GM12878 (cell line): ENCODE measurements around the gene SPOP. TPM values are rescaled to one million over a fixed set of nuclear protein-coding genes. Genes with fewer than 3 reads are reported as not detected.

Source experiments
- ATAC-seq: fragments of 200-7000 bp; cut with Tn5 transposase; 3 replicates; pipeline ENCODE4 v1.9.1; 2020; ENCODE audit warnings: mild to moderate bottlenecking, moderate library complexity
- BruUV-seq: library from RNA; stranded (reverse); fragments of 400-500 nt; replicated peaks from 2 replicates; lab custom pipeline; 2021; lab: Mats Ljungman, UMichigan
- CTCF ChIA-PET: fragments of 300-600 bp; sonication (Branson Sonifier 250); formaldehyde crosslinking; extraction: SDS; loops from one replicate; lab custom pipeline; 2021; ENCODE audit warnings: inconsistent platforms; lab: Yijun Ruan, JAX
- POLR2A ChIA-PET: fragments of 350-600 bp; formaldehyde crosslinking; extraction: SDS; loops from one replicate; lab custom pipeline; 2021; ENCODE audit warnings: inconsistent platforms; lab: Charles Lee
- RAD21 ChIA-PET: fragments of 300-600 bp; sonication (Branson Sonifier 250); formaldehyde crosslinking; loops from one replicate; lab custom pipeline; 2023; ENCODE audit warnings: antibody characterized with exemption; ENCODE audit not compliant: unreplicated experiment; lab: Charles Lee
- SMC1A ChIA-PET: fragments of 300-600 bp; sonication (Branson Sonifier 250); formaldehyde crosslinking; loops from one replicate; lab custom pipeline; 2023; ENCODE audit not compliant: unreplicated experiment, uncharacterized antibody; lab: Charles Lee
- DNase-seq: peaks from one replicate; pipeline ENCODE4 v3.0.0-alpha.2; 2011; ENCODE audit warnings: low read depth, low spot score
- FAIRE-seq: peaks from 3 replicates; lab custom pipeline; 2011; peaks lifted over from hg19 to GRCh38; lab: Jason Lieb, UNC
- H2AFZ ChIP-seq: 2 replicates; pipeline ENCODE4 v1.6.0; 2011; ENCODE audit warnings: low read depth, low read length, control low read depth; ENCODE audit not compliant: control insufficient read depth
- H3K27ac ChIP-seq: 2 replicates; pipeline ENCODE4 v1.5.1; 2011; ENCODE audit warnings: control low read depth; ENCODE audit not compliant: control insufficient read depth, insufficient read depth
- H3K27me3 ChIP-seq, 2 experiments: replicated peaks in 1 of 2; 2 replicates each; pipeline versions ENCODE4 v1.6.0 to v1.6.1; 2011; ENCODE audit warnings: low read length in 1 of 2; ENCODE audit not compliant: control insufficient read depth in 2 of 2, insufficient read depth in 2 of 2
- H3K36me3 ChIP-seq, 2 experiments: 2 replicates each; pipeline ENCODE4 v1.5.1; 2011; ENCODE audit warnings: low read length in 1 of 2; ENCODE audit not compliant: control insufficient read depth in 2 of 2, insufficient read depth in 2 of 2
- H3K4me1 ChIP-seq: 2 replicates; pipeline ENCODE4 v1.6.1; 2011; ENCODE audit warnings: mild to moderate bottlenecking, low read length, moderate library complexity, mixed read lengths; ENCODE audit not compliant: control insufficient read depth, insufficient read depth
- H3K4me2 ChIP-seq: 2 replicates; pipeline ENCODE4 v1.6.0; 2011; ENCODE audit warnings: control low read depth; ENCODE audit not compliant: control insufficient read depth, insufficient read depth
- H3K4me3 ChIP-seq: fragments of 200-600 bp; sonication (generic); 2 replicates; pipeline ENCODE4 v1.5.1; 2016
- H3K79me2 ChIP-seq: 2 replicates; pipeline ENCODE4 v1.6.0; 2011; ENCODE audit warnings: low read length; ENCODE audit not compliant: control insufficient read depth, insufficient read depth
- H3K9ac ChIP-seq: 2 replicates; pipeline ENCODE4 v1.8.0; 2011; ENCODE audit warnings: low read length, control low read depth, mixed read lengths; ENCODE audit not compliant: control insufficient read depth, insufficient read depth
- H3K9me3 ChIP-seq: replicated peaks from 3 replicates; pipeline ENCODE4 v1.5.1; 2011; ENCODE audit warnings: mild to moderate bottlenecking, low read length; ENCODE audit not compliant: control insufficient read depth, insufficient read depth
- H4K20me1 ChIP-seq: 2 replicates; pipeline ENCODE4 v1.6.0; 2011; ENCODE audit not compliant: control insufficient read depth, insufficient read depth
- BHLHE40 ChIP-seq, 2 experiments: fragments of 450-650 bp in 1 of 2; IDR thresholded peaks; 2 replicates each; pipeline ENCODE4 v1.6.1; 2011 to 2017; ENCODE audit warnings: low read depth in 2 of 2, borderline replicate concordance in 1 of 2, improper control_type of control experiment in 1 of 2, low read length in 1 of 2, mild to moderate bottlenecking in 1 of 2
- GATAD2B ChIP-seq: fragments of 450-650 bp; conservative IDR thresholded peaks from 2 replicates; pipeline ENCODE4 v1.6.1; 2017; ENCODE audit warnings: low read depth, mild to moderate bottlenecking, moderate library complexity
- IKZF1 ChIP-seq: fragments of 450-650 bp; conservative IDR thresholded peaks from 2 replicates; pipeline ENCODE4 v1.6.1; 2017; ENCODE audit warnings: antibody characterized with exemption, mild to moderate bottlenecking
- MEF2B ChIP-seq: fragments of 450-650 bp; IDR thresholded peaks from 2 replicates; pipeline ENCODE4 v1.6.1; 2018; ENCODE audit warnings: mild to moderate bottlenecking, moderate library complexity; ENCODE audit not compliant: partially characterized antibody, poor library complexity, severe bottlenecking
- MTA2 ChIP-seq: fragments of 450-650 bp; IDR thresholded peaks from 2 replicates; pipeline ENCODE4 v1.6.1; 2016; ENCODE audit warnings: low read depth, mild to moderate bottlenecking, moderate library complexity
- MXI1 ChIP-seq: fragments of 150-350 bp; IDR thresholded peaks from 2 replicates; pipeline ENCODE4 v1.6.1; 2011; ENCODE audit warnings: low read depth, mild to moderate bottlenecking, inconsistent platforms, low read length, improper control_type of control experiment
- RB1 ChIP-seq: fragments of 450-650 bp; formaldehyde crosslinking; IDR thresholded peaks from 2 replicates; pipeline ENCODE4 v1.6.1; 2017; ENCODE audit warnings: mild to moderate bottlenecking, borderline replicate concordance
- RUNX3 ChIP-seq: IDR thresholded peaks from 2 replicates; pipeline ENCODE4 v1.6.1; 2012; ENCODE audit warnings: low read length, inconsistent platforms
- SMC3 ChIP-seq: IDR thresholded peaks from 2 replicates; pipeline ENCODE4 v1.6.1; 2011; ENCODE audit warnings: low read length, improper control_type of control experiment, borderline replicate concordance
- SP1 ChIP-seq: IDR thresholded peaks from one replicate; pipeline ENCODE4 v1.6.1; 2011; ENCODE audit warnings: low read depth, low read length
- STAT3 ChIP-seq: IDR thresholded peaks from 2 replicates; pipeline ENCODE4 v1.6.1; 2011; ENCODE audit warnings: low read depth, low read length, improper control_type of control experiment
- SUZ12 ChIP-seq: fragments of 200-600 bp; sonication (generic); IDR thresholded peaks from one replicate; pipeline ENCODE4 v1.6.1; 2018; ENCODE audit warnings: antibody characterized with exemption, mild to moderate bottlenecking; ENCODE audit not compliant: unreplicated experiment
- ZNF217 ChIP-seq: fragments of 450-650 bp; IDR thresholded peaks from 2 replicates; pipeline ENCODE4 v1.6.1; 2017; ENCODE audit warnings: antibody characterized with exemption, mild to moderate bottlenecking
- ZNF24 ChIP-seq: fragments of 450-650 bp; IDR thresholded peaks from 2 replicates; pipeline ENCODE4 v1.6.1; 2017; ENCODE audit warnings: antibody characterized with exemption, mild to moderate bottlenecking
- ZNF274 ChIP-seq: IDR thresholded peaks from one replicate; pipeline ENCODE4 v1.8.0; 2011; ENCODE audit not compliant: insufficient read length, insufficient read depth
- WGBS: methylation state at CpG from one replicate; pipeline ENCODE4 v1.1.6; 2016; ENCODE audit warnings: low lambda C conversion rate; ENCODE audit not compliant: insufficient replicate concordance, insufficient coverage; ENCODE audit errors: missing lambda C conversion rate; 5-methylcytosine and 5-hydroxymethylcytosine counted together
- in situ Hi-C: fragments of 300-500 bp; cut with MboI; formaldehyde crosslinking; loops from 9 replicates; pipeline ENCODE4 v1.14.3; 2018; ENCODE audit warnings: mixed read lengths
- intact Hi-C: fragments of 100-400 bp; cut with micrococcal nuclease; formaldehyde crosslinking; loops from one replicate; pipeline ENCODE4 v1.14.2; 2022; ENCODE audit not compliant: unreplicated experiment
- polyA plus RNA-seq, 11 experiments: library from polyadenylated mRNA; depleted of rRNA in 4 of 11; unstranded in 6 of 11; stranded (reverse) in 5 of 11; fragments of >200 nt; fragmentation: Nextera tagmentation in 4 of 11; fragmentation: Illumina TruSeq in 1 of 11; extraction: Ambion mirVana in 4 of 11; extraction: Trizol in 1 of 11; gene quantifications; 1 replicate in 1 of 11; 2 replicates in 10 of 11; pipeline versions ENCODE4 v1.2.1 to v1.2.3, GENCODE V29; 2011 to 2016; ENCODE audit warnings: inconsistent platforms in 2 of 11, missing spikeins in 2 of 11, low read depth in 1 of 11
- total RNA-seq, 4 experiments: library from RNA; depleted of rRNA in 3 of 4; stranded (reverse); fragments of >200 nt in 3 of 4; fragmentation: Illumina TruSeq in 1 of 4; extraction: Trizol in 1 of 4; gene quantifications; 2 replicates each; pipeline versions ENCODE4 v1.2.1 to v1.2.3, GENCODE V29; 2013 to 2021
- TF ChIP-seq, protein P1 (sequence below), 3 experiments: IDR thresholded peaks in 2 of 3; conservative IDR thresholded peaks in 1 of 3; 2 replicates each; pipeline ENCODE4 v1.5.1; 2011; ENCODE audit warnings: low read depth in 3 of 3, low read length in 3 of 3, mild to moderate bottlenecking in 3 of 3, control low read depth in 2 of 3, moderate library complexity in 2 of 3, inconsistent platforms in 1 of 3, mixed read lengths in 1 of 3; ENCODE audit not compliant: control insufficient read depth in 2 of 3, insufficient read depth in 1 of 3; ENCODE audit errors: extremely low read depth in 1 of 3
- TF ChIP-seq, protein P2 (sequence below): fragments of 450-650 bp; conservative IDR thresholded peaks from 2 replicates; pipeline ENCODE4 v1.6.1; 2017; ENCODE audit warnings: mild to moderate bottlenecking, moderate library complexity

The SPOP gene
- total and polyA plus RNA-seq, 10 of the 15 experiments (the other 5 are each of a cell fraction or from before 2014, with no cell fraction given) = 35.1 to 80.4 (median 44.7) TPM

DNA sequence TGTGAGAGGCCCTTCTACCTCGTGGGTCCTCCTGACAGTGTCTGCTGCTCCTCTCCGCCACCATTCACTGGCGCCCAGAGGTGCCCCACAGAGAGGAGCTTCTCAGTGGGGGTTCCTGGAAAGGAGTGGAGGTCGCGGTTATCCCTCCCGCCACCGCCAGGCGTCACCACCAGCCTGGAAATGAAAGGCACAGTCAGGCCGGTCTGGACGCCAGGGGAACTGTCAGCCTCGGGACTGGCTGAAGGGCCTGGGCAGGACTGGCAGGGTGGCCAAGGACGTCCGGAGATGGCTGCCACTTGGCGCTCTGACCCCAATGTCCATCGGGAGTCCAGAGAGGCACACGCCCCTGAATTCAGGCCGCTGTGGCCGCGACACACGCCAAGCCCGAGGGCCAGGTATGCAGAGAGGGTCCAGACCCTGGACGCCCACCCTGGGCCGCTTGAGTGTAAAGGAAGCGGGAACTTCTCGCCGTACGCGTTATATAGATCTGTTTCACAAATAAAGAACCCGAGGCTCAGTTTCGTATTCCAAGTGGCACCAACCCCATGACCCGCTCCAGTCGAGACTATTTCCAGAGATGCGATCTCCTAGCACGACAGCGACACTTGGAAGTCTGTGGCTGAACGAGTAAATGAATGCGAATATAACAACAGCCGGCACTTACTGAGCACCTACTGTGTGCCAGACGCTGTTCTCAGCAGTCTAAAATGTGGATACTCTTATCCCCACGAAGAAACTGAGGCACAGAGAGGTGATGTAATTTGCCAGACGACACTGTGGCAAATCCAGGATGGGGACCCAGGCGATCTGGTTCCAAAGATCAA lies 109.8 kb downstream of the SPOP start:
- peak overlapping the region; percentile 69 for H3K4me2 ChIP-seq
- H3K4me3 ChIP-seq = no peak overlapping the region
- POLR2A ChIA-PET = interaction anchor here (0.6 to 1.4 kb wide), 2 partner anchors 128 to 231 kb away, joined by 3 to 4 read pairs; no protein-coding TSS in a partner anchor
- CTCF ChIA-PET = interaction anchor here (0.7 to 17.8 kb wide), 20 partner anchors 9 to 824 kb away, joined by 3 to 483 read pairs (median 4); partner anchors contain the start of genes FAM117A and SLC35B1
- no peaks in the 10 kb centered on the region for H3K36me3 ChIP-seq
- H3K27me3 ChIP-seq = peaks cover 0 to 2% of the 10 kb centered on the region in 2 experiments; a peak in 1 of 4 replicates
- BruUV-seq = no TSS peak
- DNase-seq (no peak), FAIRE-seq (peak; percentile 57), ATAC-seq (peak; percentile 80)
- peaks cover 13% of the 10 kb centered on the region for H3K4me1 ChIP-seq
- intact Hi-C loops (loop anchor here (2.0 to 5.0 kb wide), 3 partner anchors 214 to 429 kb away; no protein-coding TSS in a partner anchor), in situ Hi-C loops (loop anchor here (10.0 kb wide), 1 partner anchor 277 kb away; the partner anchor contains the start of gene TAC4)
- SMC1A ChIA-PET = interaction anchor here (0.7 to 8.5 kb wide), 6 partner anchors 11 to 428 kb away, joined by 3 to 121 read pairs (median 6); no protein-coding TSS in a partner anchor
- H3K9me3 ChIP-seq = no peaks in the 10 kb centered on the region
- RAD21 ChIA-PET = interaction anchor here (0.7 to 1.9 kb wide), 14 partner anchors 10 to 430 kb away, joined by 3 to 12 read pairs (median 4); partner anchors contain the start of gene SLC35B1
- H4K20me1 ChIP-seq = no peaks in the 10 kb centered on the region
- no peak overlapping the region for H3K27ac ChIP-seq
- H3K79me2 ChIP-seq = no peaks in the 10 kb centered on the region
- H3K9ac ChIP-seq = no peak overlapping the region
- 35% methylated on average over 42 of the region's 42 CpGs for WGBS
- peak overlapping the region; percentile 83 for H2AFZ ChIP-seq
- TF ChIP-seq GATAD2B (0 out of 2 replicates have a peak, but pooled peaks have one; percentile 33), MXI1 (0 out of 2 replicates have a peak, but pooled peaks have one; percentile 19), ZNF24 (no peak), SUZ12 (no peak), IKZF1 (0 out of 2 replicates have a peak, but pooled peaks have one; percentile 39), BHLHE40 (IDR thresholded peaks at IDR 0.05; ENCODE audit: borderline replicate concordance in 1 of 2, low read depth in 2 of 2, low read length in 1 of 2) (peak in 1 of 2 experiments; percentile 46; a peak in 2 of 4 replicates), MTA2 (peak; percentile 22; the same call in 1 of the 2 replicates), ZNF274 (no peak), MEF2B (peak; percentile 32), ZNF217 (0 out of 2 replicates have a peak, but pooled peaks have one; percentile 21), RUNX3 (peak; percentile 86), STAT3 (no peak), SMC3 (peak; percentile 94), RB1 (0 out of 2 replicates have a peak, but pooled peaks have one; percentile 47), SP1 (no peak)
- TF ChIP-seq, protein P1, sequence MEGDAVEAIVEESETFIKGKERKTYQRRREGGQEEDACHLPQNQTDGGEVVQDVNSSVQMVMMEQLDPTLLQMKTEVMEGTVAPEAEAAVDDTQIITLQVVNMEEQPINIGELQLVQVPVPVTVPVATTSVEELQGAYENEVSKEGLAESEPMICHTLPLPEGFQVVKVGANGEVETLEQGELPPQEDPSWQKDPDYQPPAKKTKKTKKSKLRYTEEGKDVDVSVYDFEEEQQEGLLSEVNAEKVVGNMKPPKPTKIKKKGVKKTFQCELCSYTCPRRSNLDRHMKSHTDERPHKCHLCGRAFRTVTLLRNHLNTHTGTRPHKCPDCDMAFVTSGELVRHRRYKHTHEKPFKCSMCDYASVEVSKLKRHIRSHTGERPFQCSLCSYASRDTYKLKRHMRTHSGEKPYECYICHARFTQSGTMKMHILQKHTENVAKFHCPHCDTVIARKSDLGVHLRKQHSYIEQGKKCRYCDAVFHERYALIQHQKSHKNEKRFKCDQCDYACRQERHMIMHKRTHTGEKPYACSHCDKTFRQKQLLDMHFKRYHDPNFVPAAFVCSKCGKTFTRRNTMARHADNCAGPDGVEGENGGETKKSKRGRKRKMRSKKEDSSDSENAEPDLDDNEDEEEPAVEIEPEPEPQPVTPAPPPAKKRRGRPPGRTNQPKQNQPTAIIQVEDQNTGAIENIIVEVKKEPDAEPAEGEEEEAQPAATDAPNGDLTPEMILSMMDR (IDR thresholded peaks at IDR 0.05 in 2 of 3, conservative IDR thresholded peaks at IDR 0.05 in 1 of 3; ENCODE audit: control insufficient read depth in 2 of 3, extremely low read depth in 1 of 3, insufficient read depth in 1 of 3, low read depth in 3 of 3, low read length in 3 of 3) = peak; percentile 94 to 97 (median 96)
- TF ChIP-seq, protein P2, sequence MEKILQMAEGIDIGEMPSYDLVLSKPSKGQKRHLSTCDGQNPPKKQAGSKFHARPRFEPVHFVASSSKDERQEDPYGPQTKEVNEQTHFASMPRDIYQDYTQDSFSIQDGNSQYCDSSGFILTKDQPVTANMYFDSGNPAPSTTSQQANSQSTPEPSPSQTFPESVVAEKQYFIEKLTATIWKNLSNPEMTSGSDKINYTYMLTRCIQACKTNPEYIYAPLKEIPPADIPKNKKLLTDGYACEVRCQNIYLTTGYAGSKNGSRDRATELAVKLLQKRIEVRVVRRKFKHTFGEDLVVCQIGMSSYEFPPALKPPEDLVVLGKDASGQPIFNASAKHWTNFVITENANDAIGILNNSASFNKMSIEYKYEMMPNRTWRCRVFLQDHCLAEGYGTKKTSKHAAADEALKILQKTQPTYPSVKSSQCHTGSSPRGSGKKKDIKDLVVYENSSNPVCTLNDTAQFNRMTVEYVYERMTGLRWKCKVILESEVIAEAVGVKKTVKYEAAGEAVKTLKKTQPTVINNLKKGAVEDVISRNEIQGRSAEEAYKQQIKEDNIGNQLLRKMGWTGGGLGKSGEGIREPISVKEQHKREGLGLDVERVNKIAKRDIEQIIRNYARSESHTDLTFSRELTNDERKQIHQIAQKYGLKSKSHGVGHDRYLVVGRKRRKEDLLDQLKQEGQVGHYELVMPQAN = 0 out of 2 replicates have a peak, but pooled peaks have one; percentile 45
